HCT116 (cell line): ENCODE results near the gene SH3GL3. TPM values are rescaled to one million over a fixed set of nuclear protein-coding genes. Genes with fewer than 3 reads are reported as not detected.

ENCODE experiments used
- ATAC-seq: fragments of 200-7000 bp; cut with Tn5 transposase; 2 replicates; pipeline ENCODE4 v1.9.1; 2020; ENCODE audit warnings: mild to moderate bottlenecking, moderate library complexity
- BruUV-seq: library from RNA; stranded (reverse); fragments of 400-500 nt; replicated peaks from 2 replicates; lab custom pipeline; 2021; lab: Mats Ljungman, UMichigan
- CTCF ChIA-PET: fragments of 300-600 bp; sonication (Branson Sonifier 250); formaldehyde crosslinking; loops from one replicate; lab custom pipeline; 2021; ENCODE audit warnings: antibody characterized with exemption; lab: Charles Lee
- POLR2A ChIA-PET: fragments of 300-600, 350-600 bp; sonication (Branson Sonifier 250); formaldehyde crosslinking; loops from one replicate; lab custom pipeline; 2021; ENCODE audit warnings: antibody characterized with exemption; lab: Charles Lee
- RAD21 ChIA-PET, 2 experiments: fragments of 300-600 bp; sonication (Branson Sonifier 250); formaldehyde crosslinking; loops; one replicate each; lab custom pipeline; 2023; ENCODE audit warnings: low total read pairs in 2 of 2; ENCODE audit not compliant: uncharacterized antibody in 2 of 2, unreplicated experiment in 2 of 2, low non-redundant PET in 1 of 2; lab: Charles Lee
- DNase-seq: peaks from one replicate; pipeline ENCODE4 v3.0.0-alpha.2; 2010; ENCODE audit warnings: low read depth, low spot score
- H2AFZ ChIP-seq: fragments of 200-600 bp; shearing (Covaris generic), sonication (generic); 2 replicates; pipeline ENCODE4 v1.6.1; 2017; ENCODE audit warnings: low read depth, mixed run types, mixed read lengths, antibody characterized with exemption, low read length; ENCODE audit not compliant: poor library complexity, severe bottlenecking
- H3K27ac ChIP-seq: 2 replicates; pipeline ENCODE4 v1.5.1; 2012; ENCODE audit warnings: low read depth, low read length
- H3K27me3 ChIP-seq: fragments of 200-600 bp; sonication (generic); 2 replicates; pipeline ENCODE4 v1.6.1; 2016; ENCODE audit warnings: mixed run types, low read length, mixed read lengths; ENCODE audit not compliant: insufficient read depth
- H3K36me3 ChIP-seq, 2 experiments: fragments of 200-500 bp in 1 of 2; fragments of 200-600 bp in 1 of 2; sonication (Bioruptor generic) in 1 of 2; sonication (generic) in 1 of 2; 2 replicates each; pipeline versions ENCODE4 v1.5.1 to v1.6.1; 2014 to 2016; ENCODE audit warnings: low read length in 2 of 2, inconsistent platforms in 1 of 2, mixed read lengths in 1 of 2, mixed run types in 1 of 2; ENCODE audit not compliant: insufficient read depth in 2 of 2, control insufficient read depth in 1 of 2
- H3K4me1 ChIP-seq, 2 experiments: fragments of 200-600 bp in 1 of 2; sonication (generic) in 1 of 2; 2 replicates each; pipeline versions ENCODE4 v1.5.1 to v1.6.1; 2012 to 2017; ENCODE audit warnings: low read length in 2 of 2, inconsistent platforms in 1 of 2, mild to moderate bottlenecking in 1 of 2, mixed read lengths in 1 of 2, mixed run types in 1 of 2, moderate library complexity in 1 of 2; ENCODE audit not compliant: insufficient read depth in 2 of 2, control insufficient read depth in 1 of 2
- H3K4me2 ChIP-seq: fragments of 200-600 bp; sonication (generic); 2 replicates; pipeline ENCODE4 v1.6.1; 2017; ENCODE audit warnings: mixed run types, low read length, mixed read lengths
- H3K4me3 ChIP-seq, 2 experiments: fragments of 200-600 bp in 1 of 2; sonication (generic) in 1 of 2; replicated peaks in 1 of 2; 2 replicates each; pipeline ENCODE4 v1.5.1; 2011 to 2016; ENCODE audit warnings: low read length in 2 of 2, control low read depth in 1 of 2, low read depth in 1 of 2, mild to moderate bottlenecking in 1 of 2, mixed read lengths in 1 of 2, mixed run types in 1 of 2
- H3K79me2 ChIP-seq: fragments of 200-600 bp; sonication (generic); 2 replicates; pipeline ENCODE4 v1.6.1; 2017; ENCODE audit warnings: mild to moderate bottlenecking, mixed run types, low read length, moderate library complexity, mixed read lengths; ENCODE audit not compliant: insufficient read depth
- H3K9ac ChIP-seq: fragments of 200-600 bp; sonication (generic); 2 replicates; pipeline ENCODE4 v1.6.1; 2016; ENCODE audit warnings: low read length, mixed read lengths
- H3K9me2 ChIP-seq: fragments of 200-600 bp; sonication (generic), shearing (Covaris generic); 2 replicates; pipeline ENCODE4 v1.6.1; 2017; ENCODE audit warnings: mixed run types, mild to moderate bottlenecking, moderate library complexity; ENCODE audit not compliant: insufficient read depth
- H3K9me3 ChIP-seq, 2 experiments: fragments of 200-500 bp in 1 of 2; fragments of 200-600 bp in 1 of 2; sonication (Bioruptor generic) in 1 of 2; sonication (generic) in 1 of 2; 2 replicates each; pipeline ENCODE4 v1.6.1; 2014 to 2017; ENCODE audit warnings: low read length in 2 of 2, mixed read lengths in 2 of 2, inconsistent platforms in 1 of 2, low read depth in 1 of 2, mild to moderate bottlenecking in 1 of 2, mixed run types in 1 of 2, moderate library complexity in 1 of 2; ENCODE audit not compliant: control insufficient read depth in 1 of 2, insufficient read depth in 1 of 2
- H4K20me1 ChIP-seq: fragments of 200-600 bp; sonication (generic), shearing (Covaris generic); 2 replicates; pipeline ENCODE4 v1.6.1; 2017; ENCODE audit warnings: mixed run types, mild to moderate bottlenecking, moderate library complexity; ENCODE audit not compliant: insufficient read depth
- CBX3 ChIP-seq: IDR thresholded peaks from 2 replicates; pipeline ENCODE4 v1.6.1; 2012; ENCODE audit warnings: low read depth
- CEBPB ChIP-seq: IDR thresholded peaks from 2 replicates; pipeline ENCODE4 v1.6.1; 2012; ENCODE audit warnings: low read depth
- CTCF ChIP-seq, 3 experiments: fragments of 200-600 bp in 1 of 3; sonication (generic) in 1 of 3; IDR thresholded peaks in 2 of 3; conservative IDR thresholded peaks in 1 of 3; 2 replicates each; pipeline ENCODE4 v1.5.1; 2012 to 2017; ENCODE audit warnings: low read depth in 2 of 3, low read length in 2 of 3, antibody characterized with exemption in 1 of 3, borderline replicate concordance in 1 of 3, control low read depth in 1 of 3, mild to moderate bottlenecking in 1 of 3, mixed read lengths in 1 of 3, mixed run types in 1 of 3, moderate library complexity in 1 of 3; ENCODE audit not compliant: insufficient read depth in 1 of 3
- ELF1 ChIP-seq: IDR thresholded peaks from 2 replicates; pipeline ENCODE4 v1.6.1; 2012; ENCODE audit warnings: low read depth, borderline replicate concordance
- EZH2phosphoT487 ChIP-seq: fragments of 200-600 bp; IDR thresholded peaks from 2 replicates; pipeline ENCODE4 v1.6.1; 2018; ENCODE audit warnings: antibody characterized with exemption, borderline replicate concordance
- FOSL1 ChIP-seq: IDR thresholded peaks from 2 replicates; pipeline ENCODE4 v1.6.1; 2012; ENCODE audit warnings: low read depth
- JUND ChIP-seq: IDR thresholded peaks from 2 replicates; pipeline ENCODE4 v1.6.1; 2012
- POLR2AphosphoS5 ChIP-seq: IDR thresholded peaks from 2 replicates; pipeline ENCODE4 v1.6.1; 2011; ENCODE audit warnings: mild to moderate bottlenecking, low read depth, low read length, moderate library complexity
- SIN3A ChIP-seq: IDR thresholded peaks from 2 replicates; pipeline ENCODE4 v1.6.1; 2012; ENCODE audit warnings: low read depth
- SRF ChIP-seq: IDR thresholded peaks from 2 replicates; pipeline ENCODE4 v1.6.1; 2012; ENCODE audit warnings: low read depth
- TCF7L2 ChIP-seq: IDR thresholded peaks from 2 replicates; pipeline ENCODE4 v1.7.0; 2011; ENCODE audit warnings: borderline replicate concordance, inconsistent platforms; ENCODE audit not compliant: insufficient read depth, insufficient read length; ENCODE audit errors: extremely low read depth
- YY1 ChIP-seq: IDR thresholded peaks from 2 replicates; pipeline ENCODE4 v1.6.1; 2011; ENCODE audit warnings: low read length, low read depth, moderate library complexity, mild to moderate bottlenecking; ENCODE audit not compliant: insufficient replicate concordance; ENCODE audit errors: extremely low read depth
- ZFX ChIP-seq: fragments of 450-650 bp; IDR thresholded peaks from 2 replicates; pipeline ENCODE4 v1.6.1; 2017
- intact Hi-C: fragments of 100-400 bp; cut with micrococcal nuclease; formaldehyde crosslinking; loops from 2 replicates; pipeline ENCODE4 v1.10.0; 2022
- total RNA-seq: library from RNA; stranded (reverse); gene quantifications from one replicate; pipeline ENCODE4 v1.2.1, GENCODE V29; 2021; ENCODE audit not compliant: unreplicated experiment
- TF ChIP-seq, protein P1 (sequence below): IDR thresholded peaks from 2 replicates; pipeline ENCODE4 v1.6.1; 2012

Gene SH3GL3
- total RNA-seq, 1 experiment from 2014 or later, result 1.3 TPM

- H3K9me3 ChIP-seq, result no peaks in the 10 kb centered on the region
- H4K20me1 ChIP-seq, result no peaks in the 10 kb centered on the region
- ATAC-seq, result no peak
- H3K4me2 ChIP-seq, result no peak overlapping the region
- BruUV-seq, result TSS peak; percentile 43
- no peak overlapping the region for H3K4me3 ChIP-seq
- TF ChIP-seq SRF (no peak), SIN3A (no peak), CBX3 (no peak), EZH2phosphoT487 (no peak), CTCF (IDR thresholded peaks at IDR 0.05 in 2 of 3, conservative IDR thresholded peaks at IDR 0.05 in 1 of 3; ENCODE audit: borderline replicate concordance in 1 of 3, insufficient read depth in 1 of 3, low read depth in 2 of 3, low read length in 2 of 3) (no peak), ELF1 (no peak), POLR2AphosphoS5 (no peak), ZFX (no peak), YY1 (no peak), TCF7L2 (no peak), CEBPB (no peak), JUND (no peak), FOSL1 (no peak)
- TF ChIP-seq, protein P1, sequence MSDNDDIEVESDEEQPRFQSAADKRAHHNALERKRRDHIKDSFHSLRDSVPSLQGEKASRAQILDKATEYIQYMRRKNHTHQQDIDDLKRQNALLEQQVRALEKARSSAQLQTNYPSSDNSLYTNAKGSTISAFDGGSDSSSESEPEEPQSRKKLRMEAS, result no peak
- H3K27ac ChIP-seq, result no peak overlapping the region
- no peak overlapping the region for H3K9ac ChIP-seq
- RAD21 ChIA-PET, result no interaction called here
- H3K36me3 ChIP-seq, result no peaks in the 10 kb centered on the region
- H3K4me1 ChIP-seq, result no peaks in the 10 kb centered on the region; a peak in 1 of 4 replicates
- POLR2A ChIA-PET, result no interaction called here
- H3K9me2 ChIP-seq, result no peaks in the 10 kb centered on the region
- CTCF ChIA-PET, result interaction anchor here (1.0 kb wide), 1 partner anchor 110 kb away, joined by 4 read pairs; no protein-coding TSS in a partner anchor
- no peak for DNase-seq
- intact Hi-C loops, result no loop called here
- H3K79me2 ChIP-seq, result no peaks in the 10 kb centered on the region
- H2AFZ ChIP-seq, result no peak overlapping the region
- H3K27me3 ChIP-seq, result no peaks in the 10 kb centered on the region
Measured at GRCh38 chr15:83449250-83449671, 2.1 kb downstream of the SH3GL3 start.
